Neural cell (in vitro differentiated cells): Measurements from ENCODE around the gene IFNLR1.

Experiments used
- EP300 ChIP-seq: fragments of 450-650 bp; conservative IDR thresholded peaks from 2 replicates; pipeline ENCODE4 v1.6.1; 2014; ENCODE audit warnings: antibody characterized with exemption, mild to moderate bottlenecking, moderate library complexity; ENCODE audit not compliant: poor library complexity, severe bottlenecking
- EZH2 ChIP-seq: fragments of 200-600, 300-800 bp; shearing (Covaris generic), sonication (generic); IDR thresholded peaks from 2 replicates; pipeline ENCODE4 v1.6.1; 2014; ENCODE audit warnings: antibody characterized with exemption, low read length, borderline replicate concordance, mild to moderate bottlenecking; ENCODE audit not compliant: insufficient read depth, poor library complexity, severe bottlenecking
- POLR2AphosphoS5 ChIP-seq: IDR thresholded peaks from 2 replicates; pipeline ENCODE4 v1.6.1; 2012
- RAD21 ChIP-seq: fragments of 450-650 bp; conservative IDR thresholded peaks from 2 replicates; pipeline ENCODE4 v1.6.1; 2014; ENCODE audit warnings: antibody characterized with exemption, mild to moderate bottlenecking, moderate library complexity
- SMC3 ChIP-seq: fragments of 450-650 bp; conservative IDR thresholded peaks from 2 replicates; pipeline ENCODE4 v1.6.1; 2014; ENCODE audit warnings: antibody characterized with exemption, mild to moderate bottlenecking, moderate library complexity; ENCODE audit not compliant: poor library complexity
- TF ChIP-seq, protein P1 (sequence below): fragments of 450-650 bp; IDR thresholded peaks from 2 replicates; pipeline ENCODE4 v1.5.1; 2014; ENCODE audit warnings: antibody characterized with exemption, mild to moderate bottlenecking, moderate library complexity; ENCODE audit not compliant: poor library complexity, severe bottlenecking

DNA sequence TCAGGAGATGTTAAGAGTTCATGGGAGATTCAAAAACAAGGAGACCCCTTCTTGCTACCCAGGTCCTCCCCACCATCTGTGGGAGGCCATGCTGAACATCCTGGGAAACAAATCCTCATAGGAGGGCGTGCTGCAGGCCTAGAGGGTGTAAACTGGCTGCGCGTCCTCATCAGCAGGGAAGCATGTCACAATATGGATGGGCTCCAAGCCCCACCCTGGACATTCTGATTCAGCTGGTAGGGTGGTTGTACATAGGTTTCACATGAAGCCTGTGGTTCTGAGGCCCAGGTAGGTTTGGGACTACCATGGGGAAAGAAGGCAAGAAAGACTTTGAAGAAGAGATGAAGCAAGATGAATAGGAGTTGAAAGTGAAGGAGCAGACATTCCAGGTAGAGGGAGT lies 44.6 kb upstream of the IFNLR1 start:
- TF ChIP-seq, protein P1, sequence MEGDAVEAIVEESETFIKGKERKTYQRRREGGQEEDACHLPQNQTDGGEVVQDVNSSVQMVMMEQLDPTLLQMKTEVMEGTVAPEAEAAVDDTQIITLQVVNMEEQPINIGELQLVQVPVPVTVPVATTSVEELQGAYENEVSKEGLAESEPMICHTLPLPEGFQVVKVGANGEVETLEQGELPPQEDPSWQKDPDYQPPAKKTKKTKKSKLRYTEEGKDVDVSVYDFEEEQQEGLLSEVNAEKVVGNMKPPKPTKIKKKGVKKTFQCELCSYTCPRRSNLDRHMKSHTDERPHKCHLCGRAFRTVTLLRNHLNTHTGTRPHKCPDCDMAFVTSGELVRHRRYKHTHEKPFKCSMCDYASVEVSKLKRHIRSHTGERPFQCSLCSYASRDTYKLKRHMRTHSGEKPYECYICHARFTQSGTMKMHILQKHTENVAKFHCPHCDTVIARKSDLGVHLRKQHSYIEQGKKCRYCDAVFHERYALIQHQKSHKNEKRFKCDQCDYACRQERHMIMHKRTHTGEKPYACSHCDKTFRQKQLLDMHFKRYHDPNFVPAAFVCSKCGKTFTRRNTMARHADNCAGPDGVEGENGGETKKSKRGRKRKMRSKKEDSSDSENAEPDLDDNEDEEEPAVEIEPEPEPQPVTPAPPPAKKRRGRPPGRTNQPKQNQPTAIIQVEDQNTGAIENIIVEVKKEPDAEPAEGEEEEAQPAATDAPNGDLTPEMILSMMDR: no peak
- no peak for TF ChIP-seq RAD21
- TF ChIP-seq SMC3: no peak
- TF ChIP-seq EZH2: no peak
- no peak for TF ChIP-seq POLR2AphosphoS5
- no peak for TF ChIP-seq EP300
